Trophoblast cell (in vitro differentiated cells and primary cell): ENCODE results near the gene MUC5B.

ENCODE experiments used
- DNase-seq, 2 donors: peaks; one replicate each; pipeline ENCODE4 v3.0.0-alpha.2; 2016
- H2AFZ ChIP-seq: 2 replicates; pipeline ENCODE4 v1.6.1; 2013; ENCODE audit warnings: low read length, moderate library complexity, mild to moderate bottlenecking; ENCODE audit not compliant: insufficient read depth, poor library complexity
- H2AK5ac ChIP-seq: 2 replicates; pipeline ENCODE4 v1.6.1; 2013; ENCODE audit warnings: mild to moderate bottlenecking, low read length
- H2BK120ac ChIP-seq: 2 replicates; pipeline ENCODE4 v1.6.1; 2013; ENCODE audit warnings: low read length, mild to moderate bottlenecking, moderate library complexity; ENCODE audit not compliant: insufficient read depth, poor library complexity
- H2BK12ac ChIP-seq: 2 replicates; pipeline ENCODE4 v1.6.1; 2013; ENCODE audit warnings: mild to moderate bottlenecking, low read length, moderate library complexity
- H2BK5ac ChIP-seq: 2 replicates; pipeline ENCODE4 v1.6.1; 2013; ENCODE audit warnings: low read length, low read depth, moderate library complexity, mild to moderate bottlenecking; ENCODE audit not compliant: poor library complexity
- H3K14ac ChIP-seq: 2 replicates; pipeline ENCODE4 v1.6.1; 2013; ENCODE audit warnings: mild to moderate bottlenecking, low read length
- H3K18ac ChIP-seq: 2 replicates; pipeline ENCODE4 v1.6.1; 2013; ENCODE audit warnings: mild to moderate bottlenecking, low read length
- H3K23ac ChIP-seq: 2 replicates; pipeline ENCODE4 v1.6.1; 2013; ENCODE audit warnings: low read length
- H3K27ac ChIP-seq: 2 replicates; pipeline ENCODE4 v1.5.1; 2013; ENCODE audit warnings: low read depth, mild to moderate bottlenecking, inconsistent platforms, low read length, moderate library complexity
- H3K27me3 ChIP-seq: 2 replicates; pipeline ENCODE4 v1.6.1; 2013; ENCODE audit warnings: inconsistent platforms, mild to moderate bottlenecking, low read length, moderate library complexity; ENCODE audit not compliant: insufficient read depth
- H3K36me3 ChIP-seq, 2 experiments: 1 replicate in 1 of 2; 2 replicates in 1 of 2; pipeline ENCODE4 v1.6.1; 2013; ENCODE audit warnings: low read length in 2 of 2, mild to moderate bottlenecking in 2 of 2, moderate library complexity in 1 of 2; ENCODE audit not compliant: insufficient read depth in 2 of 2, control insufficient read depth in 1 of 2
- H3K4ac ChIP-seq: 2 replicates; pipeline ENCODE4 v1.6.1; 2013; ENCODE audit warnings: low read depth, mild to moderate bottlenecking, low read length, moderate library complexity
- H3K4me1 ChIP-seq, 2 experiments: 1 replicate in 1 of 2; 2 replicates in 1 of 2; pipeline ENCODE4 v1.6.1; 2013; ENCODE audit warnings: low read length in 2 of 2, mild to moderate bottlenecking in 2 of 2, moderate library complexity in 1 of 2; ENCODE audit not compliant: insufficient read depth in 2 of 2, control insufficient read depth in 1 of 2
- H3K4me2 ChIP-seq: 2 replicates; pipeline ENCODE4 v1.6.1; 2013; ENCODE audit warnings: inconsistent platforms, mild to moderate bottlenecking, low read length, moderate library complexity
- H3K4me3 ChIP-seq: 2 replicates; pipeline ENCODE4 v1.5.1; 2013; ENCODE audit warnings: mild to moderate bottlenecking, low read depth, low read length, inconsistent platforms
- H3K79me1 ChIP-seq: one replicate; pipeline ENCODE4 v1.6.1; 2013; ENCODE audit warnings: low read length
- H3K79me2 ChIP-seq: 2 replicates; pipeline ENCODE4 v1.6.1; 2013; ENCODE audit warnings: low read length, mild to moderate bottlenecking; ENCODE audit not compliant: control insufficient read depth, insufficient read depth, poor library complexity
- H3K9ac ChIP-seq: 2 replicates; pipeline ENCODE4 v1.6.1; 2013; ENCODE audit warnings: mild to moderate bottlenecking, low read length
- H3K9me3 ChIP-seq: 2 replicates; pipeline ENCODE4 v1.6.1; 2013; ENCODE audit warnings: low read depth, mild to moderate bottlenecking, control low read depth, inconsistent platforms, low read length; ENCODE audit not compliant: insufficient read depth
- H4K12ac ChIP-seq: 2 replicates; pipeline ENCODE4 v1.6.1; 2013; ENCODE audit warnings: low read depth, mild to moderate bottlenecking, low read length, moderate library complexity
- H4K8ac ChIP-seq: 2 replicates; pipeline ENCODE4 v1.6.1; 2013; ENCODE audit warnings: low read depth, mild to moderate bottlenecking, low read length, moderate library complexity
- H4K91ac ChIP-seq: one replicate; pipeline ENCODE4 v1.6.1; 2013; ENCODE audit warnings: low read depth, mild to moderate bottlenecking, low read length, moderate library complexity
- WGBS: extraction: QIAGEN DNeasy Blood & Tissue Kit; methylation state at CpG from one replicate; pipeline ENCODE4 v1.1.7; 2013; ENCODE audit warnings: missing lambda C conversion rate; ENCODE audit not compliant: insufficient read length, insufficient coverage; ENCODE audit errors: extremely low coverage; 5-methylcytosine and 5-hydroxymethylcytosine counted together

MUC5B gene

GRCh38 chr11:1178201-1178885 is 44.5 kb upstream of the MUC5B start:
- Histone ChIP-seq H3K4me2 (no peak overlapping the region), H3K79me2 (no peaks in the 10 kb centered on the region), H3K14ac (no peak overlapping the region), H4K8ac (no peak overlapping the region), H3K9me3 (peaks cover 82% of the 10 kb centered on the region), H3K36me3 (no peaks in the 10 kb centered on the region), H3K79me1 (no peaks in the 10 kb centered on the region), H3K18ac (no peak overlapping the region), H2BK12ac (no peak overlapping the region), H3K4me1 (no peaks in the 10 kb centered on the region), H4K91ac (no peak overlapping the region), H3K27me3 (no peaks in the 10 kb centered on the region), H3K23ac (no peak overlapping the region), H3K27ac (no peak overlapping the region), H2BK5ac (no peak overlapping the region), H3K4me3 (no peak overlapping the region), H2AK5ac (no peak overlapping the region), H2BK120ac (no peak overlapping the region), H4K12ac (no peak overlapping the region), H2AFZ (no peak overlapping the region), H3K9ac (no peak overlapping the region), H3K4ac (no peak overlapping the region)
- DNase-seq = no peak
- WGBS = no CpG with 5 or more reads among the region's 31 CpGs

- Histone ChIP-seq H2AFZ (no peak overlapping the region), H3K79me2 (no peaks in the 10 kb centered on the region), H2AK5ac (no peak overlapping the region), H3K79me1 (no peaks in the 10 kb centered on the region), H3K4me3 (no peak overlapping the region), H2BK120ac (no peak overlapping the region), H4K12ac (no peak overlapping the region), H4K91ac (no peak overlapping the region), H3K14ac (no peak overlapping the region), H3K4me2 (no peak overlapping the region), H4K8ac (no peak overlapping the region), H3K23ac (no peak overlapping the region), H3K9ac (no peak overlapping the region), H2BK5ac (no peak overlapping the region), H2BK12ac (no peak overlapping the region), H3K4me1 (no peaks in the 10 kb centered on the region), H3K4ac (no peak overlapping the region), H3K27ac (no peak overlapping the region), H3K36me3 (no peaks in the 10 kb centered on the region), H3K9me3 (peaks cover 85% of the 10 kb centered on the region), H3K18ac (no peak overlapping the region), H3K27me3 (no peaks in the 10 kb centered on the region)
- no CpG with 5 or more reads among the region's 29 CpGs for WGBS
- DNase-seq = no peak
Measured at GRCh38 chr11:1178906-1179305, 44.0 kb upstream of the MUC5B start.

- Histone ChIP-seq H3K79me1 (no peaks in the 10 kb centered on the region), H3K4me2 (no peak overlapping the region), H2BK120ac (no peak overlapping the region), H3K4ac (no peak overlapping the region), H3K18ac (no peak overlapping the region), H3K36me3 (no peaks in the 10 kb centered on the region), H3K9me3 (peaks cover 80% of the 10 kb centered on the region), H3K14ac (no peak overlapping the region), H2BK5ac (no peak overlapping the region), H4K8ac (no peak overlapping the region), H2AFZ (no peak overlapping the region), H2BK12ac (no peak overlapping the region), H4K12ac (no peak overlapping the region), H2AK5ac (no peak overlapping the region), H3K4me1 (no peaks in the 10 kb centered on the region), H3K23ac (no peak overlapping the region), H4K91ac (no peak overlapping the region), H3K79me2 (no peaks in the 10 kb centered on the region), H3K27ac (no peak overlapping the region), H3K27me3 (no peaks in the 10 kb centered on the region), H3K4me3 (no peak overlapping the region), H3K9ac (no peak overlapping the region)
- DNase-seq = no peak
- no CpG with 5 or more reads among the region's 17 CpGs for WGBS
Measured at GRCh38 chr11:1179641-1180040, 43.2 kb upstream of the MUC5B start.

GRCh38 chr11:1180171-1180570 is 42.7 kb upstream of the MUC5B start:
- no peak overlapping the region for H2AFZ ChIP-seq
- H3K23ac ChIP-seq = no peak overlapping the region
- no peak overlapping the region for H2BK12ac ChIP-seq
- no peak overlapping the region for H3K9ac ChIP-seq
- H3K18ac ChIP-seq = no peak overlapping the region
- H3K4ac ChIP-seq = no peak overlapping the region
- peaks cover 79% of the 10 kb centered on the region for H3K9me3 ChIP-seq
- H2AK5ac ChIP-seq = no peak overlapping the region
- no peaks in the 10 kb centered on the region for H3K27me3 ChIP-seq
- no peak overlapping the region for H2BK5ac ChIP-seq
- no CpG with 5 or more reads among the region's 15 CpGs for WGBS
- H3K79me2 ChIP-seq = no peaks in the 10 kb centered on the region
- H4K12ac ChIP-seq = no peak overlapping the region
- no peak overlapping the region for H4K8ac ChIP-seq
- H3K36me3 ChIP-seq = no peaks in the 10 kb centered on the region
- H4K91ac ChIP-seq = no peak overlapping the region
- H3K79me1 ChIP-seq = no peaks in the 10 kb centered on the region
- H2BK120ac ChIP-seq = no peak overlapping the region
- H3K14ac ChIP-seq = no peak overlapping the region
- no peak overlapping the region for H3K4me3 ChIP-seq
- H3K27ac ChIP-seq = no peak overlapping the region
- no peak for DNase-seq
- H3K4me1 ChIP-seq = no peaks in the 10 kb centered on the region
- H3K4me2 ChIP-seq = no peak overlapping the region
